Measurements from ENCODE around the gene CTIF. TPM values are rescaled to one million over a fixed set of nuclear protein-coding genes. Genes with fewer than 3 reads are reported as not detected.

Gene CTIF
- total RNA-seq, 6 experiments from 2014 or later = 77.6 to 100 (median 79.2) TPM

DNA sequence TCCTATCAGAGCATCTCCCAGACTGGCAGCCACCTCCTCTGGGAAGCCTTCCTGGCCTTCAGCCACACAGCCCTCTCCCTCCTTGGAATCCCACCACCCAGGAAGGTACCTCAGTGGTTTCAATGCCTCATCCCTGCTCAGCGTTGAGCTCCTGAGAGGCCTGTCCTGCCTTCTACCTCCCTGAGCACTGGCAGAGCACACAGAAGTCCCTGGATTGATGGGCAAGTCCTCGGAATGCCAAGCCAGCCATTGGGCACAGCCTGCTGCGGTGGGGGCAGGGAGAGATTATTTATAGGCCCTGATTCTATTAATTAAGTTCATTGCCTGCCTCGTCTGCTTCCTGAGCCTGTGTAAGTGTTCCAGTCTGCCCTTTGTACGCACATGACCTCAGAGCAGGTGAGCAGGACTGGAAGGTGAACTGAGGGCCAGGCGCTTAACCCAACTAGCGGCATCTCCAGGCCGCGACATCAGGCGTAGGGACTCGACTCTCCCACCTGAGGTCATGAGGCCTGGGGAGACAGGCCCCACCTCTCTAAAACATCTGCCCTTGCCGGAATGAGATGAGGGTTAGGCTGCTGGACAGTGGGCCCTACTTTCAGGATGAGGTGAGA lies 348.6 kb downstream of the CTIF start:
- TF ChIP-seq, protein P1, sequence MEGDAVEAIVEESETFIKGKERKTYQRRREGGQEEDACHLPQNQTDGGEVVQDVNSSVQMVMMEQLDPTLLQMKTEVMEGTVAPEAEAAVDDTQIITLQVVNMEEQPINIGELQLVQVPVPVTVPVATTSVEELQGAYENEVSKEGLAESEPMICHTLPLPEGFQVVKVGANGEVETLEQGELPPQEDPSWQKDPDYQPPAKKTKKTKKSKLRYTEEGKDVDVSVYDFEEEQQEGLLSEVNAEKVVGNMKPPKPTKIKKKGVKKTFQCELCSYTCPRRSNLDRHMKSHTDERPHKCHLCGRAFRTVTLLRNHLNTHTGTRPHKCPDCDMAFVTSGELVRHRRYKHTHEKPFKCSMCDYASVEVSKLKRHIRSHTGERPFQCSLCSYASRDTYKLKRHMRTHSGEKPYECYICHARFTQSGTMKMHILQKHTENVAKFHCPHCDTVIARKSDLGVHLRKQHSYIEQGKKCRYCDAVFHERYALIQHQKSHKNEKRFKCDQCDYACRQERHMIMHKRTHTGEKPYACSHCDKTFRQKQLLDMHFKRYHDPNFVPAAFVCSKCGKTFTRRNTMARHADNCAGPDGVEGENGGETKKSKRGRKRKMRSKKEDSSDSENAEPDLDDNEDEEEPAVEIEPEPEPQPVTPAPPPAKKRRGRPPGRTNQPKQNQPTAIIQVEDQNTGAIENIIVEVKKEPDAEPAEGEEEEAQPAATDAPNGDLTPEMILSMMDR (IDR thresholded peaks at IDR 0.05) = no peak
- H3K36me3 Mint-ChIP-seq (ENCODE audit: low read depth) = no peaks in the 10 kb centered on the region
- H3K4me1 Mint-ChIP-seq (ENCODE audit: low read depth) = peaks cover 17% of the 10 kb centered on the region
- no peaks in the 10 kb centered on the region; the same call in 1 of the 2 replicates for H3K27me3 Mint-ChIP-seq (ENCODE audit: insufficient read depth)
- no peak overlapping the region for H3K27ac Mint-ChIP-seq
- no peak for DNase-seq
- H3K4me3 Mint-ChIP-seq = no peak overlapping the region
- H3K9me3 Mint-ChIP-seq = no peaks in the 10 kb centered on the region

DNA sequence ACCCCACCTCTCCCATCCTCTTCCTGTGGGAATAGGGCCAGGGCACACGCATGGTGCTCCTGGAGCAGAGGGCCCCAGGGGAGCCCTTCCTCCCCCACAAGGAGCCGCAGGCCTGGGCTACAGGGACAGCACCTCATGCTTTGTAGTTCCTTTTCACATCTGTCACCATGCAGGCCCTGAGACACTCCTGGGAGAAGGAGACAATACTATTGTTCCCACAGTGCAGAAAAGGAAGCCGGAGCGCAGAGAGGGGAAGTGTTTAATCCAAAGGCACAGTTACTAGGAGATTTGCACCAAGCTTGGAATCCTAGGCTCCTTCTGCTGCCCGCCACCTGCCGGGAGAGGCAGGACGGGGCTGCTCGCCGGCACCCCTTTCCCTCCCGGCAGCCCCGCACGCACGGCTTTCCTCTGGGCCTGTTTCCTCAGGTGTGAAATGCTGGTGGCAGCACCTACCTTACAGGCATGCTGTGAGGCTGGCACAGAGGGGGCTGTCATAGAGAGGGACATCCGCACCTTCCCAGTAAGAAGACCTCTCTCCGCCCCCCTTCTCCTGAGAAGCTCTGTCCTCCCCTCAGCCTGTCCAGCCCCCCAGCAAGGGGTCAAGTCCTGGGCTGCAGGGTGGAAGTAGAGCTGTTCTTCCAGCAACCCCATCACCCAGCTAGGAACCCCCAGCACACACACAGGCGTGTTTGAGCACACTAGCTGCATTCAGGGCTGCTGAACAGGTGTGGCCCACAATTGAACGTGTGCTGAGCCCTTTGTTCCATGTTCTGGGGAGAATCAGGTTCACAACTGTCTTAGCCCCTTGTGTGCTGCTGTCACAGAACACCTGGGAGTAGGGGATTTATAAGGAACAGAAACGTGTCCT lies 349.3 kb downstream of the CTIF start:
- peaks cover 17% of the 10 kb centered on the region for H3K4me1 Mint-ChIP-seq (ENCODE audit: low read depth)
- no peaks in the 10 kb centered on the region for H3K9me3 Mint-ChIP-seq
- no peaks in the 10 kb centered on the region; the same call in 1 of the 2 replicates for H3K27me3 Mint-ChIP-seq (ENCODE audit: insufficient read depth)
- TF ChIP-seq, protein P1 (IDR thresholded peaks at IDR 0.05) = no peak
- no peak overlapping the region for H3K27ac Mint-ChIP-seq
- H3K36me3 Mint-ChIP-seq (ENCODE audit: low read depth) = no peaks in the 10 kb centered on the region
- no peak for DNase-seq
- H3K4me3 Mint-ChIP-seq = no peak overlapping the region

DNA sequence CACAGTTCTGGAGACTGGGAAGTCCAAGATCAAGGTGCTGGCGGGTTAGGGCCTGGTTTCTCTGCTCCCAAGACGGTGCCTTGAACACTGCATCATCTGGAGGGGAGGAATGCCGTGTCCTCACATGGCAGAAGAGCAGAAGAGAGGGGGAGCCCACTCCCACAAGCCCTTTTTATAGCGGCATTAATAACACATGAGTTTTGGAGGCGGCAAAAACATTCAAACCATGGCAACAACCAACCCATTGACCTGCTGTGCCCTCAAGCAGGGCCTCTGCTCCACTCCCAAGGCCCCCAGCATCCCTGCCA lies 349.9 kb downstream of the CTIF start:
- Mint-ChIP-seq H3K4me1 (ENCODE audit: low read depth) (peaks cover 17% of the 10 kb centered on the region), H3K4me3 (no peak overlapping the region), H3K36me3 (ENCODE audit: low read depth) (no peaks in the 10 kb centered on the region), H3K9me3 (no peaks in the 10 kb centered on the region), H3K27ac (no peak overlapping the region), H3K27me3 (ENCODE audit: insufficient read depth) (no peaks in the 10 kb centered on the region; the same call in 1 of the 2 replicates)
- TF ChIP-seq, protein P1 (IDR thresholded peaks at IDR 0.05) = no peak
- no peak for DNase-seq

DNA sequence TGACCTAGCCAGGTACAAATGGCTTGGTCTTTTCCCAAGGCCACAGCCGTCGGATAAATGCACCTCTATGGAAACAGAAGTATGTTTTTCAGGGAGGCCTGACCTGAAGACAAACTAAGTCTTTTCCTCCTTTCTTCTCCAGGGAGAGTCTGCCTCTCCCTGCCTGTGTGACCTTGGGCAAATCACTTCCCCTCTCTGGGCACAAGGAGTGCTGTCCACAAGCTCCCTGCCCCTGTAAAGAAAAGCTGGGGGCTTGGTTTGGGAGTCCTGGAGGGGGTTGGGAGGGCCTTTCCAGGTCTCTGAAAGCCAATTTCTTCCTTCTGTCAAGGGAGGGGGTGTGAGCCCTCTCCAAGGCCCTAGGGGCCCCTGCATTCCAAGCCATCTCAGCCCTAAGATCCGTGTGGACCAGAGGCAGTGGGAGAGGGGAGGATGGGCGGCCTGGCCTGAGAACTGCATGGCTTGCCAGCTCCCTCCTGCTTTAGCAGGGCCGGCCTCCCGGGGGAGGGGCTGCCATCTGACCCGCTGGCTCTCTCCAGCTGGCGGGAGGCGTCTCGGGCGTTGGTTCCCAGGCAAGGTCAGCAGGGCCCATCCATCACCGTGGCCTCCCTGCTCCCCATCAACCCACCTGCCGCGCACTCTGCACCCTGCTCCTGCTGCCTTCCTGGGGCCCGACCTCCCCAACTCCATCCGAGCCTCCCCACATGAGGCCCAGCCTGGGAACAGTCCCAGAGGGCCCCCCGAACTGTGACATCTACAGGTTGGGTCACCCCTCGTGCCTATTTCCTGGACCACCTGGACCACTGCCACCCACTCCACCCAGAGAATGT lies 350.5 kb downstream of the CTIF start:
- H3K27me3 Mint-ChIP-seq (ENCODE audit: insufficient read depth) = no peaks in the 10 kb centered on the region; the same call in 1 of the 2 replicates
- no peak overlapping the region for H3K27ac Mint-ChIP-seq
- no peaks in the 10 kb centered on the region for H3K9me3 Mint-ChIP-seq
- no peak overlapping the region for H3K4me3 Mint-ChIP-seq
- peaks cover 17% of the 10 kb centered on the region for H3K4me1 Mint-ChIP-seq (ENCODE audit: low read depth)
- TF ChIP-seq, protein P1 (IDR thresholded peaks at IDR 0.05) = no peak
- no peak for DNase-seq
- no peaks in the 10 kb centered on the region for H3K36me3 Mint-ChIP-seq (ENCODE audit: low read depth)

DNA sequence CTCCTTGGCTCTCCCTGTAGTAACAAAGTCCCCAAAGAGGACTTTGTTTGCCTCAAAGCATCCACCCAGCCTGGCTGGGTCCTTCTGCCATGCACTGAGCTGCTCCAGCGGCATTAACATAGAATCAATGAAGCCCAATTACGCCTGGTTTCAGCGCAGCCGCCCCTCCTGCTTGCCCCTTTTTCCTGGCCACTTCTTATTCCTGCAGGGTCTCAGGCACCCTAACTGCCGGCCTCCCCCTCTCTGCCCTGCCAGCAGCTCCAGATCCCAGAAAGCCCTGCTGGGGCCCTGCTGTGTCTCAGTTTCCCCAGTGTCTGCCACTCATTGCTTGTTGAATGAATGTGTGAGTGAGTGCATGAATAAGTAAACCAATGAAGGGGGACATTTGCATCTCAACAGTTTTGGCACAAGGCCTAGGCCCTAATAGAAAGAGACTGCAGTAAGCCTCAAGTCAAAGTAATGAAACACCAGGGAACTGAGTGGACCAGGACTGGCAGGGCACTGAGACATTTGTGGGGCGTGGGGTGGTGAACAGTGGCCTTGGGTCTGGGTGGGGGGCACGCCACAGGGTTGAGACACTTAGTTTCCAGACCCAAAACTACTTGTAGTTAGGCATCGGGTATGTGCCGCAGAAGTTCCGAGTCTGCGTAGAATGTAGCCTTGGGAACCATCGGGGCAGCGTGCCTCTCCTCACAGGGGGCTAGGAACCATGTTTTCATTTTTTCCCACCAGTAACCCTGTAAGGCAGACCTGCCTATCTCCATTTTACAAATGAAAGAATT lies 351.3 kb downstream of the CTIF start:
- H3K4me1 Mint-ChIP-seq (ENCODE audit: low read depth) = peaks cover 9% of the 10 kb centered on the region
- H3K27ac Mint-ChIP-seq = no peak overlapping the region
- H3K36me3 Mint-ChIP-seq (ENCODE audit: low read depth) = no peaks in the 10 kb centered on the region
- TF ChIP-seq, protein P1 (IDR thresholded peaks at IDR 0.05) = no peak
- DNase-seq = no peak
- H3K9me3 Mint-ChIP-seq = no peaks in the 10 kb centered on the region
- H3K27me3 Mint-ChIP-seq (ENCODE audit: insufficient read depth) = no peaks in the 10 kb centered on the region; the same call in 1 of the 2 replicates
- no peak overlapping the region for H3K4me3 Mint-ChIP-seq
